ENCODE measurements around the gene UVSSA.

DNA sequence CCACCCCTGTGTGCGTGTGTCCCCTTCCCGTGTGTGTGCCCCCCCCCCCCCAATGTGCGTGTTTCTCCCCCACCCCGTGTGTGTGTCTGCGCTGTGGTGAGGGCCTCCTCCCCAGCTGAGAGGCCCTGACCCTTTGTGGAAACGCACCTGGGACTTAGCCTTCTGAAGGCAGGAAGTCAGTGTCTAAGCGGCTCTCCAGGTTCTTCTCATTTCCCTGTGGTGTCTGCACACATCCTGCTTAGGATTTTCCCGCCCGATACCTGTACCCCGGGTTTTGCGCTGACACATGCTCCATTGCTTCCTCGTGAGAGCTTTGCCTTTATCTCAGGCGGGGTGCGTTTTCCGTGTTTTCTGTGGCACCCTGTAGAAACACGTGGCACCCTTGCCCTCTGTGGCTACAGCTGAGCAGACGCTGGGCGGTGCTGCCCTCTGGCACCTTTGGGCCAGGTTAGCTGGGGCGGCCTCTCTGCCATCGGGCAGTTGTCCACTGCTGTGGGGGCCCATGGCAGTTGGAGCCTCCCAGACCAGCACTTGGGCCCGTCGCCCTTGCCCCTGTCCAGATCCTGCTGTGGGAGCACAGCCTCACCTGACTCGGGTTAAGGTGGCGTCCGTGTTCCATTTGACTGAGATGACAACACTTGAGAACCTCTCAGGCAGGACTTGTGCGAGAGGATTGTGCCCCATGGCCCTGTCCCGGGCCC, 31.0 kb upstream of the UVSSA start:
- TF ChIP-seq EP300 (IDR thresholded peaks at IDR 0.05; ENCODE audit: low read depth) (no peak), CTCF (IDR thresholded peaks at IDR 0.05) (no peak)
